NCI-H526 treated with DMSO at 0.1 percent for 48 hours (cell line): ENCODE results near the gene GNRHR.
"Not testable (repeated sequence)": the region's sequence is repeated elsewhere in the genome, so short reads cannot be mapped to it uniquely, and the experiment has no call there.

ENCODE experiments used
- DNase-seq: peaks from one replicate; lab custom pipeline; 2025; lab: John Stamatoyannopoulos, UW

Gene GNRHR

DNA sequence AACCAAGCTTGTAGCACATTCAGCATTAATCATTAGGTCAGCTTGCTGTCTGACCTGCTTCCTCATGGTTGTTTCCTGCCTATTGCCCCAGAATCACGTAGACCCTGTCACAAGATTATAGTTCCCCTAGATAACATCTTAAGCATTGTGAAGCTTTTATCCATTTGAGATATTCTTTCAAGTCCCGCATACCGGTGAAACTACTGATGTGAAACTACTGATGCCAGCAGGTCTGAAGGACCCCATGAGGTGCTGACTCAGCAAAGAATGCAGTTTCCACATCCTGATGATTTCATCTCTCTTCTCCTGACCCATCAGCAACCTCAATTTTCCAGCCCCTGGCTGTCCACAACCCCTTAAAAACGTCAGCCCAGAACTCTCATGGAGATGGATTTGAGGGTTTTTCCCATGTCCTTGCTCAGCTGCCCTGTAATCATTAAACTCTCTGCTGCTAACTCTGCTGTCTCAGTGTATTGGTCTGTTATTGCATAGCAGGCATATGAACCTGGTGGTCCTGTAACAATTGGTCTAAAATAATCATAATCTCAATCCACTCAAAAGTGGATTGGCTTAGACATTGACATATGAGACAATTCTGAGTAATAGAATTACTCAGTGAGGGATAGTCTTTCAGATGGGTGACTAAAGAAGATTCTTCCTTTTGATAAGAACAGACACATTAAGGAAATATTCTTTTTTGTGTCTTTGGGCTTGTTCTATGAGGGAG is 26.9 kb downstream of the GNRHR start:
- no peak for DNase-seq

DNA sequence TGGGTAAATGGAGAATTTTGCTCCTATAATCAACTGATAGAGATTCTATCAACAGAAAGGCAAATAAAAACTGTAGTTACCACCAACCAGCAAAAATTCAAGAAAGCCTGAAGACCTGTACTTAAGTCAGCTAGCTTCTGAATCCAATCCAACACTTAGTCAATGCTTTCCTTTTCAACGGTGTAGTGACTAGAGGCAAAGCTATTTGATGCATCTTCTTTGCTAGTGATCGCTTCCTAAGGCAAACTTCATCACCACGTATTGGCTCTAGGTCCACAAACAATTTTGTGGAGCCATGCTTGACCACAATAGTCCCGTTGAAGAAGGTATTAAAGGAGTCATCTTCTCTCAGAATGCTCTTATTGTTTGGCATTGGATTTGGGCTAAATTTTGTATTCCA is 28.2 kb downstream of the GNRHR start:
- no peak for DNase-seq

DNA sequence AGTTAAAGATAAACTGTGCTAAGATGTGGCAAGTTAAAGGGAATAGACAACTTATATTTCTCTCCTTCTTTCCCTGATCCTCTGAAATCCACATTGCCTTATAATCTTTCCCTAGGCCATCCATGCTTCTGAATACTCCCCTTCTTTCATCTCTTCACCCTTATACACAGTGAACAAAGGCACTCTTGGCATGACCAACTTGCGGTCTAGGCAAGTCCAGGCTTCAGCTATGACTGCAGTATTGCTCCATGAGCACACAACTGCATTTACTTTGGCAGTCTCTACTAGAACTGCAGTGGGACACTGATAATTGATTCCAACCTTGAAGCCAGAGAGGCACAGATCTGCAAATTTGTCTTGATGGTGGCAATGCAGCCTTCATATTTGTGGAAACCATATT is 29.1 kb downstream of the GNRHR start:
- DNase-seq, result no peak

DNA sequence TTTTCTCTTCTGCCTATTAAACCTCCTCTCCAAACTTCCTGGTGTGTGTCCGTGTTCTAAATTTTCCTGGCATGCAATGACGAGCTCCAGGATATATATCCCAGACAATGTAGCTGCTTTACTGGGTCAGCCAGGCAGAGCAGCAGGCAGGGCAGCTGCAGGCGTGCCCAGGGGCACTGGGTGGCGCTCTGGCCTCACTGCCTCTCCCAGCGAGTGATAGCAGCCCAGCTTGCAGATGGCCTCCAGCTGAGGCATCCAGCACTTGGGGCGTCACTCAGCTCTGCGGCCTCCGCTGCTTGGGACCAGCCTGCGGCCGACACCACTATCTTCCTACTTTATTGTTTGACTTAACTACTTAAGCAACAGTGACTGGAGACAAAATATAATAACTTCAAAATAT is 30.2 kb downstream of the GNRHR start:
- DNase-seq, result no peak

DNA sequence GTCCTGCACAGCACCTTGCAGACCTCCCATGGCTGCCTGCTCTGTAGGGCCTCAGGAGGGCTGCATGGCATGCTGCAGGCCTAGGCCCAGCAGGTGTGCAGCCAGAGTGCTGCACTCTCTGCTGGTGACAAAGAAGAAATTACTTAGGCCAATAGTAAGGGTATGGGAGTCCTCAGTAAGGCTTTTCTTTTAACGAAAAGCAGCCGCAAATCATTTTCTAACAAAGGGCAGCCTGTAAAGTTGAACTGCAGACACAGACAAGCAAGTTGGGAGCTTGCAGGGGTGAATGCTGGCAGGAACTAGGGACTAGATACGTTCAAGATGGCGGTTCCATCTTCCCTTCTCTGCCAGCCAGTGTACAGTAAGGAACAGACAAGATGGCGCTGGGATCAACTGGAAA is 30.8 kb downstream of the GNRHR start:
- DNase-seq, result no peak

DNA sequence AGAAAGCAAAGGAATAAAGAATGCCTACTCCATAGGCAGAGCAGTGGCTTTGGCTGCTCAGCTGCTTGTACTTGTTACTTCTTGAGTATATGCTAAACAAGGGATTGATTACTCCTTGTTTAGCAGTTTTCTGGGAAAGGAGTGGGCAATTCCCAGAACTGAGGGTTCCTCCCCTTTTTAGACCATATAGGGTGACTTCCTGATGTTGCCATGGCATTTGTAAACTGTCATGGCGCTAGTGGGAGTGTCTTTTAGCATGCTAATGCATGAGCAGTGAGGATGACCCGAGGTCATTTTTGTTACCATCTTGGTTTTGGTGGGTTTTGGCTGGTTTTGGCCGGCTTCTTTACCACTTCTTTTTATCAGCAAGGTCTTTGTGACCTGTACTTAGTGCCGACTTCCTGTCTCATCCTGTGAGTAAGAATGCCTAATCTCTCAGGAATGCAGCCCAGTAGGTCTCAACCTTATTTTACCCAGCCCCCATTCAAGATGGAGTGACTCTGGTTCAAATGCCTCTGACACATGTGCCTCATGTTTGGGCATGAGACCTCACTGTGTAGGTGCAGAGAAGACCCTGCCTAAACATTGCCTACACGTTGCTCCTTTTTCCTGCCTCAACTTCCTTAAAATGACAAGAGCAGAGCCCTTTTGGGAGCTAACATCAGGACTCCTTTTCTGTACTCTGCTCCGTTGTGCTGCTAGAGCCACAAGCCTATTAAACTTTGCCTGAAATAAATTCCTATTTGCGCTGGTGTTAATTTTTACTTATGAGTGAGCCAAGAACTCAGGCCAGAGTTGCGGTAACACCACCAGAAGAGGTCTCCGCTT is 32.2 kb downstream of the GNRHR start:
- DNase-seq, result no peak

DNA sequence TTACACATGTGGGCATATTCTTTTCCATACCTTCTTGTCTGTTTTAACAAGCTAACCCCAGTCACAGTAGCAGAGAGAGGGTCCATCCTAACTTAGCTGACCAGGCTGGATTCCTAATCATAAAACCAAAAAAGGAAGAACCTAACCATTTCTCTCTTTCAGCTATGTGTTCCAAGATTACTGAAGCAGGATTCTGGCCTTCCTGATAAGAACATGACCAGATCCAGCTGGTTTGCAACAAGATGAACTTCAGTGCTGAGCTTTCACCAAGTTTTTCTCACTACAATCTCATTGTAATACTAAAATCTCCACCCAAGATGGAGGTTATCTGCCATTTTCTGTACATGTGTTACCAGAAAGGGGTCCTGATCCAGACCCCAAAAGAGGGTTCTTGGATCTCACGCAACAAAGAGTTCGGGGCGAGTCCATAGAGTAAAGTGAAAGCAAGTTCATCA is 32.8 kb downstream of the GNRHR start:
- no peak for DNase-seq

DNA sequence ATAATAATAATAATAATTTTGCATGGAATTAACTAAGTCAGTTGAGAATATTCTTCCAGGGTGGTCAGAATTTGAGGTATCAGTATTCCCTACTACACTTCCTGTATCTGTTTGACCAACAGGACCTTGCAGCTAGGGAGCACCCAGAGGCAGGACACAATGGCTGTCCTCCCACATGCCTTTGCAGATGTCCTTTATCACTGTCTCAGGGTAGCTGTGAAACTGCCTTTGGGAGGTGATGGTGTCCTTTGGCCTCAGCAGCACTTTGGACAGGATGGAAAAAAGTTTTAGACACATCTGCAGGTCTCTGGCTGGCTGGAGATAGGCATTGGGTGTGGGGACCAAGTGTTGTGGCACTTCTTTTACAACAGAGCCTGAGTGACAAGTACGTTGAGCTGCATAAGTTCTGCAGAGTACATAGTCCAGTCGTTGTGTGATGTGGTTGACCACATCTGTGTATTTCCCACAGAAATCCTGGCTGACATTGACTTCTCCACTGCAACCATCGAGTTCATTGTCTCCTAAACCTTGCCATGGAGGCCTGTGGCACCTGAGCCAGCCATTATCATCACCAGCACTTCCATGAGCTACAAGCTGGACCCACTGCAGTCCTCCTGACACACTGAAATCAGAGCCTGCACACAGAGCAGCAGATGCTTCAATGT is 34.1 kb downstream of the GNRHR start:
- DNase-seq, result no peak

DNA sequence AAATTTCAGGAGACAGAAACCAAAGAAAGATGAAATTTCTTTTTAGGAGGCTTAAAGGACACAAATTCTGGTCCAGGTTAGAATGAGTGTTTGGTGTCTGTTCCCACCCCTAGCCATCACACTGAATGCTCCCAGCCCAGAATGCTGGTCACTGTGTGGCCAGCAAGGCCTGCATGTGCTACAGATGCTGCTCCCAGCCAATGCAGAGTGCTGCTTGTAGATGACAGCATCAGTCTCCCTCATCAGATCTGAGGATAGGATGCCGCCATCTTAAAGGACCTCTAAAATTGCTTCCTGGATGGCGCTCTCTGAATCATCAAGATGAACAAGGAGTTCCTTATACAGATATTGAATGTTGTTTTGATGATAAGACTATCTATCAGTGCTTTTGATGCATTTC is 35.3 kb downstream of the GNRHR start:
- DNase-seq, result no peak

DNA sequence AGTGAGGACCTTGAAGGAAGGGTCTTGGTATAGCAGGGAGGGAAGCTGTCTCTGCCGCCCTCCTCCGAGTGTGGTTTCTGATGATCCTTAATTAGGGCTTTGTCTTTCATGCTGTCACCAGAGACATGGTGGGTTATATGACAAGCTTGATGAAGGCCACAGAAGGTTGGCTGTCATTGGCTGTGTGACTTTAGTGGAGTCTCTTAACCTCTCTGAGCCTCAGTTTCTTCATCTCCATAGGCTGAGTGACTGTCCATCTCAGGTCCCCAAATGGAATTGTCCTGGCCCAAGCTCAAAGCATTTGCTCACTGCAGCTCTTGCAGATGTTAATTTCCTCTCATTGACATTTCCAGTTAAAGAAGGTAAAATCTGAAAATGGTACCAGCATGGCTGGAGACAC is 36.6 kb downstream of the GNRHR start:
- DNase-seq, result no peak

DNA sequence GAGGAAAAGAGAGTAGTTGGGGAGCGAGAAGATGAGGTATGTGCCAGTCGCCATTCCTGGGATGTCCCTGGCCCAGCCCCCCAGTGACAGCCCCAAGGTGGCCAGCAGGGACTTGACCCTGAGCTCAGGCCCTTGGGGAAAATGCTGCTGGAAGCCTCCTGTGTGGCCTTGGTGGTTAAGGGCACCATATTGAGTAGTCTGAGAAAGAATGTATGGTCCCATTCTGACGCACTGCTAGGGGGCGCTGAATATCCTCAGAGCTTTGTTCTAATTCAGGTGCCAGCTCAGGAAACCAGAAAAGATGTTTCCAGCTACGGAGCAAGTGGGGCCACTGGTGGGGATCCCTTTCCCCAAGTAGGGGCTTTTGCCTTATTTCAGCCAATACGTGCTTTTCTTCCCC is 39.2 kb downstream of the GNRHR start:
- no peak for DNase-seq

DNA sequence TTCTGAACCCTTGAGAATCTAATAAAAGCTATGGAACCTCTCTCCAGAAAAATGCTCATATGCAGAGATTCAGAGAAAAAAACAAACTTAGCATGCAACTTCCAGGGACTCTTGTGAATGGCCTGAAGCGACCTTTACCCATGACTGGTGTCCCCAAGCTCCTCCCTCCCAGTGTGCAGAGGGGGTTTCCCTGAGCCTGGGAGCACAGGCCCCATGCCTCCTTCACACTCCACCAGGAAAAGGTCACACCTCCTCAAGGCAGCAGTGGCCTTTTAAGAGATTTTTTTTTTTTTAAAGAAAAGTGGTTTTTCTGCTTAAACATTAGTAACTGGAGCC is 40.0 kb downstream of the GNRHR start:
- no peak for DNase-seq

DNA sequence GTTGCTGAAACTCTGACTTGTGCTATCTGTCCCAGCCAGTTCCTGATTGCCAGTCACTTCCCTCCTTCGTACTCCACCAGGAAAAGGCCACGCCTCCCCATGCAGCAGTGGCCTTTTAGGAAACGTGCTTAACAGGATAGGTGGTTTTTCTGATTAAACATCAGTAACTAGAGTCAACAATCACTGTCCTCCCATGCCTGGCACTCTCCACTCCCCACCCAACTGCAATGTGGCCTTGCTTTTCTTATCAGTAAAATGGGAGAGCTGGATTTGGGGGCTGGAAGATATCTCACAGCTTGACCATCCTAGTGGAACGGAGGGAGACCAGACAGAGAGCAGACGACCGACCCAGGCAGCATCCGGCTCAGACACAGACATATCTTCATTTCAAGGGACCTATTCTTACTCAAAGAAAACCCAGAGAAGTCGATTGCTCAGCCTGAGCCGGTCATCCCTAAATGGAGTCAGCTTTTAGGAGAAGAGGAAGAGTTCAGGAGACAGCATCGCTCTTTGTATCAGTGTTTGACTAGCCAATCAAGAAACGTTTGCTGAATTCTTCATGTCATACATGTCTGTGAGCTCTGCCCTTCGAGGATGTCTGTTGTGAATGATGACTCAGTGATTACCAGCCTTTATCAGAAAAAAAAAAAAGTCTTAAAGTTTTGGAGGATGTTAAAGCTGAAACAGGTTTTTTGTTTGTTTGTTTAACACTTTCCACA is 40.5 kb downstream of the GNRHR start:
- DNase-seq, result no peak

DNA sequence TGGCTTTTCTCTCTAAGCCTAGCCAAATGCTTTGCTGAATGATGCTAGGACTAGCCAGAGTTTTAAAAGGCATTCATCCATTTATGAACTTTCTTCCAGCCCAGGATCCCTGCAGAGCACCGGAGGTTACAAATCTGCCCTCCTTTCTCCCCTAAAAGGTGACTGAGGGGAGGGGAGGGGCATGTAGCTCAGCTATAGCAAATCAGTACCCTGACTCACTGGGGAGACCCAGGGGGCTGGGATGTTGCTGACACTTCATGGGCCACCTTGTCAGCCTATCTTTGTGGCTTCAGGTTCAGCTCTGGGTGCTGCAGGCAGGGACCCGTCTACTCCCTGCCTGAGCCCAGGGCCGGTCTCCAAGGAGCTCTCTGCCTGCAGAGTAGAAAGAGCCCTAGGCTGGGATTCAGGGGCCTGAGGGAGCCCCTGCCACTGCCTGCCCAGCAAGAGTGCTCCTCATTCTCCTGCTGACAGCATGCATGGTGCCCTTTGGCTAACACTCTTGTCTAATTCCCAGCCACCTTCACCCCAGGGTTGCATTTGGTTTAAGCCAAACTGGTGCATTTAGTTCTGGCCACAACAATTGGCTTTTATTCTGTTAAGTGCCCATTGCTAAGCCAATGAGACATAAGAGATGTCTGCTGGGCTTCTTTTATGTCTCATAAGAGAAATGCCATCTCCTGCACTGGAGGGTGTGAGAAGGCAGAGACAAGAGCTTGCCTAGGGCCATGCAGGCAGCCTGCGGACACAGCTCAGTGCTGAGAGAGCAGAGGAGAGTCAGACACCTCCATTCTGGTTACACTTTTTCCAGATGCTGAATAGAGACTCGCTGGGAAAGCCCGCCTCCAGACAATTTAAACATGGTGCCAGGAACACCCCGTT is 41.3 kb downstream of the GNRHR start:
- no peak for DNase-seq

DNA sequence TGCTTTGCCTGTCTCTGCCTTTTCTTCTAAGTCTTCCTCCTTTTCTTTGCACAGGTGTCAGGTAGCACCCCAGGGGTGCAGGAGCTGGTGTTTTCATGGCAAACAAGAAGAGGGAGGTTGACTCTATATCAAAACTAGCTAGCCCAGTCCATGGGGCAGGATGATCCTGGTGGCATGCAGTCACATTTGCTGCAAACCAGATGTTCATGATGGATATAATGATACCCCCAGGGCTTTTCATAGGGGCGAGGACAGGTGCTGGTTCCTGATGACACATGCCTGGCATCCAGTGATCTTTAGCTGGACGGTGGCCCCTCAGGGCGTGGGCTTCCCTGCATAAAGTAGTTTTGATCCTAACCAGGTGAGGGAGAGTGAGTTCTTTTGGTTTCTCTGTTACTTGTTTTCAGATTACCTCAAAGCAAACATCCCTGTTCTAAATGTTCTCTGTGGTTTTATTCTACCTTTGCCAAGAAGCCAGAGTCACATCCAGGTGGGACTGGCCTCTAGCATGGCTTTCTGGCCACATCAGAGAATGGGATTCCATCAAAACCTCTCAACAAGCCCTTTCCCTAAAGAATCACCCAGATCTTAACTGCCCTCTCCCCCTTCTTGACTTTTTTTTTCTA is 42.1 kb downstream of the GNRHR start:
- no peak for DNase-seq

DNA sequence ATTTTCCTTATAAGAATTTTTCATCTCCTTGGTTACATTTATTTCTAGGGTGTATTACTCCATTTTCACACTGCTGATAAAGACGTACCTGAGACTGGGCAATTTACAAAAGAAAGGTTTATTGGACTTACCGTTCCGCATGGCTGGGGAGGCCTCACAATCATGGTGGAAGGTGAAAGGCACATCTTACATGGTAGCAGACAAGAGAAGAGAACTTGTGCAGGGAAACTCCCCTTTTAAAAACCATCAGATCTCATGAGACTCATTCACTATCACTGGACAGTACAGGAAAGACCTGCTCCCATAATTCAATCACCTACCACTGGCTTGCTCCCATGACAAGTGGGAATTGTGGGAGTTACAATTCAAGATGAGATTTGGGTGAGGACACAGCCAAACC is 47.5 kb downstream of the GNRHR start:
- not testable (repeated sequence) for DNase-seq

DNA sequence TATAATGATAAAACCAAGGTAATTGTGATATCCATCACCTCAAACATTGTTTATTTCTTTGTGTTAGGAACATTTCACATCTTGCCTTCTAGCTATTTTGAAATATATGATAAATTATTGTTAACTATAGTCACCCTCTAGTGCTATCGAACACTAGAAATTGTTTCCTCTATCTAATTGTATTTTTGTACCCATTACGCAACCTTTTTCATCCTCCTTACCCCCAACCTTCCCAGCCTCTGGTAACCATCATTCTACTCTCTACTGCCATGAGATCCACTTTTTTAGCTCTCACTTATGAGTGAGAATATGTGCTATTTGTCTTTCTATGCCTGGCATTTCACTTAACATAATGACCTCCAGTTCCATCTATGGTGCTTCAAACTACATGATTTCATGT is 49.3 kb downstream of the GNRHR start:
- no peak for DNase-seq

DNA sequence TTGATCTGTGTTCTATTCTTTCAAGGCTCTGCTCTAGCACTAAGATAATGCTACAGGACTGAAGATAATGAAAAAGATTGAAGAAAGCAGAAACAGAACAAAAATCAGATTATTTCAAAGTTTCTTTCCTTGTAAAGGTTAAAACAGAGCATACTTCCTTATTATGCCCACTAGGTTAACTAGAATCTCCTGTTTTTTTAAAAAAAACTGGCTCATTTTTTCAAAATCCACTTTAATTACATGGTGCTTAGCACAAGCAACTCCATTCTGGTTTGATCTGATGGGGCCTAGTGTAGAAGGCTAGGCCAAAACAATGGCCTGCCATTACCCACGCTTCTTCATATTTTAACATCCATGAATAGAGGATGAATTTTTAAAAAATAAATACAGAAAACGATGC is 52.0 kb downstream of the GNRHR start:
- no peak for DNase-seq

DNA sequence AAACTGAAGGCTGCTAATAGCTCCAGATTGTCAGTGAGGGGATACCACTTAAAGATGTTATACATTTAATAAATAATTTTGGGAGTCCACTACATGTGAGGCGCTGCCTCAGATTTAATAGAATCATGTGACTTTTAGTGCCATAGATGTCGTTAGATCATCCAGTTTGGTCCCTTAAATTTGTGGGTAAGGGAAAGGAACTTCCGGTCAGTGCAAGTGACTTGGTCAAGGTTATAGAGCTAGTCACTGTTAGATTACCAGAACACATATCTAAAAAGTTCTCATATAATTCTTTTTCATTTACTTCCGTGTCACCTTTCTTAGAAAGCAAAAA is 52.7 kb downstream of the GNRHR start:
- no peak for DNase-seq

DNA sequence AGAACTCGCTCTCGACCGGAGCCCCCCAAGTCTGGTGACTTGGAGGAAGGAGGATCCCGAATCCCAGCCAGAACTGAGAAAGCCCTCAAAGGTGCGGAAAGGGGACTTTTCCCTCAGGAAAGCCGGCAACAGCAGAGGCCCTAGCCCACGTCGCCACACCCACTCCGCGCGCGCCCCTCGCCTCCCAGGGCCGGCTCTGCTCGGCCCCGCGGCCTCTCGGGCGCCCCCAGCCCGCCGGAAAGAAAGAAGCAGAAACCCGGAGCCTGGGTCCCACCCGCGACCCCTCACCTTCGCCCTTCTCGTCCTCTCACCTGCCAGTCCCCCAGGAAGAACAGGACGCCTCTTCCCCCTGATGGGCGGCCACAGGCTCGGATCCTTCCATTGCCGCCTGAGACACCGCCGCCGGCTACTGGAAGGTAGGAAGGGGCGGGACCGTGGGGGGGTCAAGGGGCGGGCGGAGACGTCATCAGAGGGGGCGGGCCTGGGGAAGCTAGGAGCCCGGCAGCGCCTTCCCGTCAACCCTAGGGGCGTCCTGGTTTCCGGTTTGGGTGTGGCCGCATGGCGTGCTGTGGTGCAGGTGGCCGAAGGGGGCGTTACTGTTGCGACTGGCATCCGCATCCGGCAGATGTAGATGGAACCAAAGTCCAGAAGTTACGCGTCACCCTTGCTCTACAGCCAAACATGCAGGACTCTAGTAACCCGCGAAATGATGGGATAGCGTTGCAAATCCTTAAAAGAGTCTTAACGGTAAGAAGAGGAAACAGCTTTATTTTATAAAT is 53.3 kb downstream of the GNRHR start, which contains the start of gene UBA6:
Gene UBA6, minus strand, starts transcription at position 418 of the 779 bp plus-strand sequence. Its CDS starts 36 bp downstream, at position 382.
- peak; percentile 92 for DNase-seq
